Measurements from ENCODE around the gene KRT83.
A peak's percentile ranks its signal among the peaks of the same experiment; 100 is the strongest.

KRT83 gene

DNA sequence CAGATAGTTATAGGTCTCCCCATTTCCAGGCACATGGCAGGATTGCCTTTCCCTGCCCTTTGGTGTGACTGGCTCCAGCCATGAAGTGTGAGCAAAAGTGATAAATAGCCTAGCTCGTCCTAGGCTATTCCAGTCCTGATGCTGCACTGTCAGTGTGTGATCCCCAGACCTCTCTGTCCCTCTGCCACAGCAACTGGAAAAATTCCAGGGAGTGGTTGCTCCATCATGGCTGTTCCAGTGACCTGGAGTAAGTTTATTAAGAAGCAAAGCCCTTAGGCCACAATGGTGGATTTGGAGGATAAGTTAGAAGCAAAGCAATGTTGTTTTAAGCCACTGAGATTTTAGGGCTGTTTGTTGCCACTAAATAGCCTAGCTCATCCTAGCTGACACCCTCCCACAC lies 9.8 kb upstream of the KRT83 start:
- DNase-seq, result no peak

DNA sequence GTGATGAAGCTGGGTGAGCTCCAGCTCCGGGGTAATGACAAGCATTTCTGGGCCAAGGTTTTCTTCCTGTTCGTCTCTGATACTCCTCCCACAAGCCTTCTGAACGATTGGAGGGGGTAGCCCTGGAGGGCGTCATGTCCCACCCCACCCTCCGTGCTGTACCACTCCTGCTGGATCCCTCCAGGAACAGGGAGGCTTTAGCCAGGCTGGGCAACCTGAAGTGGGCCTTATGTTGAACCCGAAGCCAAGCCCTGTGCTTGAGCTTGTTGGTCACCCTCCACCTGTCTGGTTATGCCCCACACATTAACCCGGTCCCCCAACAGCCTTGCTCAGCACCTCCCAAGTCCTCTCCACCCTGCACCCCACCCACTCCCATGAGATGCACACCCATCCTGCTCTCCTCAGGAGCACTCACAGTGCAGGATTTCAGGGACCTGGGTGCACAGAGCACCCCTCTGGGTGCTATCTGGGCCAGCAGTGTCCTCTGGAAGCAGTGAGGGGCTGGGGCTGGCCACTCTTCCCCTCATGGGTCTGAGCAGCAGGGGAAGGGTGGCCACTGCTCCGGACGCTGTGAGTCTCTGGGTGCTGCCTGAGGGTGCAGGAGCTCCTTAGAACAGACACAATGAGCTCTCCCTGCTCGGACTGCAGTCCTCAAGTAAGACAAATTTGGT lies 6.8 kb upstream of the KRT83 start:
- DNase-seq, result no peak

DNA sequence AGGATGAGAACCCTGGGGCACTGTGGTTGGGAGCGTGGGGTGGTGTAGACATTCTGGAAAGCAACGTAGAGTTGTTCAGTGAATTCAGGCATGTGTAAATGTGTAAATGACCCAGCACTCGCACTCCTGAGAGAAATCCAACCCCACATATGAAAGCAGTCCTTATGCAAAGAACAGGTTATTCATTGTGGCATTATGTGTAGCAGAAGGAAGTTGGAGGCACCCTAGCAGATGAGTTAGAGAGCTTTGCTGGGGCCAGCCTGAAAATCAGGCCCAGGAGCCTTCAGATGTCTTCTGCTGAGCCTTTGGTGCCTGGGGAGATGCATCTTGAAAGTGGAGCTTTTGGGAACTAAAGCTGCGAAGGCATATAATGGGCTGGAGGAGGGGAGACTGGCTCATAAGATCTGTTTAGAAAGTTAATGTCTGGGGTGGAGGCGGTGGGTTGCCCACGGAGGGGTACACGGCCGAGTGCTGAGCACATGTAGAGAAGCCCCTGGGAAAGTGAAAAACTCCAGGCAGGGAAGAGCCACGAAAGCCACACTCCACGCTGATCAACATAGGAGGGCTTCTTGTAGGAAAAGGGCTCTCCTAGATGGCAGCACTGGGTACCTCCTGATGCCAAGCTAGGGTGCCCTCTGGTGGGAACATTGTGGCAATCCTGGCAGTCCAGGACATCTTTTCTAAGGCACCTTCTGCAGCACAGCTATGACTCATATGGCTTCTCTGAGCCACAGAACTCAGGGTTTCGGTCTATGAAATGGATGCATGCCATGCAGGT lies 6.0 kb upstream of the KRT83 start:
- DNase-seq, result peak; percentile 92 to 94 (median 92)

DNA sequence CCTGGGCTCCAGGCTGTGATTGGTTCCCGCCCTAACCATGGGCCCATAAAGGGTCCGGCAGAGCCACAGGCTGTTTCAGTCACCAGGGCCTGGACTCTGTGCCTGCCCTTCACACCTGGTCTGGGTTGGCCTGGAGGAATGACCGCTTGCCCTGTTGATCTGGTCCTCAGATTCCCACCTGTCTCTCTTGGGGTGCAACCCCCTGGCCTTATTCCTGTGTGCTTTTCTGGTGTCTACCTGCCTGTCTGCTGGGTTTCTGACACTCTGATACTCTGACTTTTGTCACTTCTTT lies 2.9 kb upstream of the KRT83 start:
- DNase-seq, result no peak

DNA sequence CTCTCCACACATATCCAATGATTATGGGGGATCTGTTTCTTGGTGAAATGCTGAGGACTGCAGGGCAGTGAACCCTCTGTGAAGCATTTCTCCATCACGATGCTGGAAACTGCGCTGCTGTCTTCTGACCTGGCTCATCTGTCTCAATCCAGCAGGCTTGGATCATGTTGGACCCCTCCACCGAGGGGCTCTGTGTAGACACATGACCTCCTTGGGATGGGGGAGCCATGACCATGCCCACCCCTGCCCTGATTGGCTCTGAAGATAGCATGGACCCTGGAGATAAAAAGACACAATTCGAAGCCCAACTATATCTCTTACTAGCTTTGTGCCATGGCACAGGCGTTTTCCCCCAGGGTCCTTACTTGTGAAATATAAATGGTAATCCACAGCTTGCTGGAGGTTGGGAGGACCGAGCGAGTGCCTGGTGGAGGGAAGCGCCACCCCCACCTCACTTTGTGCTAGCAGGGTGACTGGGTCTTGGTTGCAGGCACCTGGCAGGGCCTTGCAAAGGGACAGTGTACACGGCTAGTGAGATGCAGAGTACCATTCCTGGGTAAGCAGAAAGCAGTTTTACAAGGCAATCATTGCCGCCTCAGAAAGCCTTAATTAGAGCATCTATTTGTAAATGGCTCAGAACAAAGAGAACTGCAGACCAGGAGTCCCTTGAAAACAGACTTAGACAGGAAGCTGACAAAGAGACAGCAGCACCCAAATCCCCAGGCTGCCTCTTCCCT lies 2.4 kb upstream of the KRT83 start:
- DNase-seq, result no peak

DNA sequence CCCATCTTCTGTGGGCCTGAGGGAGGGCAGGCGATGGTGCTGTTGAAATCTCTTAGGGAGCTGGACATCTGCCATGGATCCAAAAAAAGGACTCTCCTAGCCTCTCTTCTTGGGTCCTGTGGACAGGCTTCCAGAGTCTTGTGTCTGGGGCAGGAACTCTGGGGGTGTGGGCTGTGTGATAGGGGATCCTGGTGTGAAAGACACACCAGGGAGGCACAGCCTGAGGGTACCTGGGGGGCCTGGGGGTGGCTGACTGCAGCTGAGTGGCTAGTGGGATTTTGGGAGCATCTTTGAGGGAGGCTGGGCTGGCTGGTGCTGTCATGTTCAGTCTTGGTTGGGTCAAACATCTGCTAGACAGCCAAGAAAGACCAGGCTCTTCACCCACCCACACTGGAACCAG lies 1.8 kb upstream of the KRT83 start:
- no peak for DNase-seq

DNA sequence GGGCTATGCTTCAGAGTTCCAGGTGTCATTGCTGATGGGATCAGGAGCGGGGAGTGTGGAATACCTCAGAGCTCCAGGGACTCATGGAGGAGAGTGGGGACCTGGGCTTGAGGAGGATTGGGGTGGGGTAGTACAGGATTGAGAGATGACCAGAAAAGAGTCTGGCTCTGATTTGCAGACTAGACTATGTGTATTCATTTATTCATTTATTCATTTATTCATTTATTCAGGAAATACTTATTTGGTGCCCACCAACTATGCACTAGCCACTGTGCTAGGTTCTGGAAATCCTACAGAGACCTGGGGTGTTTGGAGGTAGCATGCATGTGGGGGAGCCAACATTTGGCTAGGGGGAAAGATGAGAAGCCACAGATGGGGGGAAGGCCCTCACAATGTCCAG lies 871 bp upstream of the KRT83 start:
- no peak for DNase-seq

DNA sequence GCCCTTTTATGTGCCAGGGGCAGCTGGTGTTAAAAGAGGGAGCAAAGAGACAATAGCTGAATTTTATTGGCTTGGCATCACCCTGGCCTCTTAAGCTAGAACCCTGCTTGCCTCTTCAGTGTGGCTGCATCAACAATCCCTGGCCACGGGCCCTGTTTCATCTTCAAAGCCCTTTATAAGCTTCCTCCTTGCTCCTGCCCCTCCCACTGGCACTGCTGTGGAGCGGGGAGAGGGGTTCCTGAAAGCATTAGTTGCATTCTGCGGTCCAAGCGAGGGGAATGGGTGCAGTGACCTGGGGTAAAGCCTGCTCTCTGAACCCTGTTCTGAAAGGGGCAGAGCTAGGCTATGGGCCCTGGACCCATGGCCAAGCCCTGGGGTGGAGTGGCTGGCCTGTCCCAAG lies 220 bp upstream of the KRT83 start:
- peak in 1 of 3 donors; percentile 12 for DNase-seq

DNA sequence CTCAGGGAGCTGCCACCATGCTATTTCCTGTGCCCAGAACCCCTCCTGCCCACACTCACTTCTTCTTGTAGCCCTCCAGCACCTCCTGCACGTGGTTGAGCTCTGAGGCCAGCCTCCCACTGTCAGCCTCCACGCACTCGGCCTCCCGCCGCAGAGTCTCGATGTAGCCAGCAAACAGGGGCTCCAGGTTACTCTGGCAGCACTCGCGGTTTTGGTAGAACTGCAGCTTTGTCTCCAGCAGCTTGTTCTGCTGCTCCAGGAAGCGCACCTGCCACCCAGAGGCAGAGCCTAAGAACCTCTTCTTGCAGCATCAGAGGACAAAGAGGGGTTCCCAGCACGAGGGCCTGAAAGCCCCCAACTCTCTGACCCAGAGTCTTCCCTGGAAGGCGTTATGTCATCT lies 2.1 kb downstream of the KRT83 start:
- no peak for DNase-seq

DNA sequence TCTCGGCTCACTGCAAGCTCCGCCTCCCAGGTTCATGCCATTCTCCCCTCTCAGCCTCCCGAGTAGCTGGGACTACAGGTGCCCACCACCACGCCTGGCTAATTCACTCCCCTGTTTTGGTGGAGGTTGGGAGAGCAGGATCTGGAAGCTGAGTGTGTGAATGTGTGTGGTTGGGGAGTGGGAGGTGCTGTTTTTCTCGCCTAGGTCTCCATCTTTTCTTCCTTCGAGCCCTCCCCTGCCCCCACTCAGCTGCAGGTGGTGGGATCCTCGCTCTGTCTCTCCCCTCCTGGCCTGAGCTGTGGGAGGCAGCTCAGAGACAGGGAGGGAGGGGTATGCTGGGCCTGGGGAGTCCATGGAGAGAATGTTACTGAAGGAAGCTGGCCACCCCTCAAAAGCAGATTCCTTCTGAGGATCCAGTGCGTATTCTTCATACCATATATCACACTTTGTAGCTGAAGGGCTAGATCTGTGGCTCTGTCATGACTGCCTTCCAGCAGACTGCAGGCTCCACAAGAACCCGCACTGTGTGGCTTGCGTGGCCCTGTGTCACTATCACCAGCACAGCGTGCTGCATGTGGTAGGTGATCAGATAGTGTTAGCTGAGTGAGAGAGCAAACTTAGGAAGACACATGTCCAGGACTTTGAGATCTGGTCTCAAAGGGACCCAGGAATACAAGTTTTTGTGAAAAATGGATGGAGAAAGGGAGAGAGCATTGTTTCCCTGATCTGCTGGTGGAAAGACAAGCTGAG lies 2.8 kb downstream of the KRT83 start:
- no peak for DNase-seq

DNA sequence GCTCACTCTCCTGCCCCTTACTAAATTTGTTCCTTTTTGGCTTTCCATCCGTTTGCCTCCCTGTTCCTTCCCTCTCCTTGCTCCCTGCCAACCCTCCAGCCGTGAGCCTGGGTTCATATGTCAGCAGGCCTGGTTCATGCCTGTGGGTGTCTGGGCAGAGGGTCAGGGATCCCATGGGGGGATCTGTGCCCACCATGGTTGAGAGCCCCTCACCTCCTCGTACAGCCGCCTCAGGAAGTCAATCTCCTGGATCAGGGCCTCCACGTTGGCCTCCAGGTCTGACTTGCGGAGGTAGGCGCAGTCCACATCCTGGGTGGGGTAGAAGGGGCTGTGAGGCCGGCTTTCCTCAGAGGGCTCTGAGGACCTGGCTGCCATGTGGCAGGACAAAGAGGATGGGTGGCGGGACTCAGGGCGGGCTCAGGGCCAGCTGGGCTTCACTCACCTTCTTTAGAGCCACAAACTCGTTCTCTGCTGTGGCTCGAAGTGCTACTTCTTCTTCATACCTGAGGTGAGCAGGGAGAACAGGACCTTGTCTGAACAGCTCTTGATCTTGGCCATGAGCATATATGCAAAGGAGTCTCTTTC lies 3.6 kb downstream of the KRT83 start:
- no peak for DNase-seq

DNA sequence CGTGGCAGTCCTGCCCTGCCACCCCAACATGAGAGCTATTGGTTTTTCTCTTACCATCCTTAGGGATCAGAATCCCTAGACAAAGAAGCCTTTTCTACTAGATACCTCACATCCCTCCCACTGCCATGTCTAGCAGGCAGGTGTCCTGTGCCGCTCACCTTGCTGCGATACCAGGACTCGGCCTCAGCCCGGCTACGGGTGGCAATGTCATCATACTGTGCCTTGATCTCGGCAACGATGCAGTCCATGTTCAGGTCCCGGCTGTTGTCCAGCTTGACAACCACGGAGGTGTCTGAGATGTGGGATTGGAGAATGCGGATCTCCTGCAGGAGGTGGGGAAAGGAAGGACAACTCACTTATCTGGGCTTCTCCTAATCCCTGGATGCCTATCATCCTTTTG lies 4.5 kb downstream of the KRT83 start:
- DNase-seq, result no peak

DNA sequence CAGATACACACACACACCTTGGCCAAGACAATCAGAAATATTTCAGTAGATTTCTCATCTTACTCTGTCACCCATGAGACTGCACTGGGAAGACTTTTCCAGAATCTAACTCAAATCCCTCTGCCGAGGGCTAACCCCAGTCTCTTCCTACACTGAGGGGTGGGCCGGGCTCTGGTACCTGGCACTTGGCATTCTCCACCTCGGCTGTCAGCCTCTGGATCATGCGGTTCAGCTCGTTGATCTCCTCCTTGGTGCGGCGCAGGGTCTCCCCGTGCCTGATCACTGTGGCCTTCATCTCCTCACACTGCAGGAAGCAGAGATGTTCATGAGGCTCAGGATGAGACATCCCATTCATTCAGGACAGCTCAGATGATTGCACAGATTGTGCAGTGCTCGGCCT lies 4.9 kb downstream of the KRT83 start:
- no peak for DNase-seq

DNA sequence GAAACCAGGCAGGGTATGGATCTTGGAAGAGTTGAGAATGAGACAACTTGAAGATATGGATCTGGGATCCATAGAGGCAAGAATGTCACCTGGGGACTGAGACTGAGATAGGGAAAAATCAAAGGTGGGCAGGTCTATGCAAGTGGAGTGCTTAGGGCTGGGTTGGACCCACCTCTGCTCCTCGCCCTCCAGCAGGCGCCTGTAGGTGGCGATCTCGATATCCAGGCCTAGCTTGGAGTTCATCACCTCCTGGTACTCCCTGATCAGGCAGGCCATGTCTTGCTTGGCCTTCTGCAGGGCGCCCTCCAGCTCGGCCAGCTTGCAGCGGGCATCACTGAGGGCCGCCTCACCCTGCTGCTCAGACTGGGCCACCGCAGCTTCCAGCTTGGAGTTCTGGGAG lies 5.5 kb downstream of the KRT83 start:
- DNase-seq, result peak in 2 of 3 donors; percentile 22 to 37

DNA sequence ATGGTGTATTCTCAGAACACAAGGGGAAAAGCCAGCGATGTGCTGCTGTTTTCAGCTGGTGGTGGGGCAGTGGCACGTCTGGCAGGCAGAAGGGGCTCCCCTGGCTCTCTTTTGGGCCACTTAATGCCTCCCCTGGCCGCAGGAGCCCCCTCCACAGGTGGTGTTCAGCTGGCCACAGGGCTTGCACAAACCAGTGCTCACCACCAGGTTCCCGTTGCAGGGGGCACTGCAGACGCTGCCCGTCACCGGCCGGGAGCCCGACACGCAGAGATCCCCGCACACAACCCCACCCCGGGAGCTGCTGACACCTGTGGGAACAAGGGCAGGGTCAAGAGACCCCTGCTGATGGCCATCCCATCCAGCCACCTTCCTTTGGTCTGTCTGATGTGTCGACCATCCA lies 6.7 kb downstream of the KRT83 start:
- no peak for DNase-seq

DNA sequence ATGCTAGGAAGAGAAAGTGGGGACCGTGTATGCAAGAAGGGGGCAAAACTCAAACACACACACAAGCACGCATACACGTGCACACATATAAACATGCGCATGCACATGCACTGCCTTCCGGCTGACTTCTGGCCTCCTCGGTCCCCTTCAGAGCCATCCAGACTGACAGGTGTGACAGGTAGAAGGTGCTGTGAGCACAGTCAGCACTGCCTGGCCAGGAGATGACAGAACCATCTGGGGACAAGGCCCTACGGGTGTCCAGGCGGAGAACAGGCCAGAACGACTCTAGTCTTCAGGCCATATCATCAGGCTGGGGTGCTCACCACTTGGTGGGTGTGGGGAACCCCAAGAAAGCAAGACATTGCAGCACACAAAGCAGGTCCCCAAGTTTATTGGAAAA lies 7.3 kb downstream of the KRT83 start:
- DNase-seq, result no peak

DNA sequence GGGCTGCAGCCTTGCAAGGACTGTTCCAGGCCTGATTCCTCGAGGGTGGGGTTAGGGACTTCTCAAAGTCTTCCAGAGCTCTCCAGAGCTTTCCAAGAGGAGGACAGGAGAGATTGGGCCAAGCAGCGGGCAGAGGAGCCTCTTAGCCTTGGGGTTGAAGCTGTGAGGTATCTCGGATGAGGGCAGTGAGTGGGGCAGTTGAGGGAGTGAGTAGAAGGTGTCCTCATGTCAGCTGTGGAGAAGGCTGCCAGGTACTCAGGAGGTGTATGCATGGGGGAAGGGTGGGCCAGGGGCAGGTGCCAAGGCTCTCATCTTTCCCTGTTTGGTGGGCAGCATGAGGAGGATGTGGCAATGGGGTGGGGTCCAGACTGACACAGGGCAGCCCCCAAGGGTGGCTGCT lies 7.7 kb downstream of the KRT83 start:
- no peak for DNase-seq

DNA sequence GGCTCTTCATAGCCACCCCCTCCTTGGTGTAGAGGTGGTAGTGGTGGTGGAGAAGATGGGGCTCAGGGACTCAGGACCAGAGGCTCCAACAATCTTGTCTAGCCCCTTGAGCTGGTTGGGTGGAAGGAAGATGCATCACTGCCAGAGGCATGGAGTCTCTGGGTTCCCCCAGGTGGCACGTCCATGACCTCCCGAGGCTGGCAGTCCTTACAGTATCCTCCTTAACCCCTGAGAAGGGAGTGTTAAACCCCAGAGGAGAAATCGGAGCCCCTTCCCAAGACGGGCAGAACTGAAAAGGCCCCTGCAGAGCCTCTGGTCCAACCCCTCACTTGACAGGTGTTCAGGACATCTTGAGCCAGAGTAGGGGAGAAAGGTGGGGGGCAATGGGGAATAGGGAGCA lies 9.1 kb downstream of the KRT83 start:
- DNase-seq, result no peak

DNA sequence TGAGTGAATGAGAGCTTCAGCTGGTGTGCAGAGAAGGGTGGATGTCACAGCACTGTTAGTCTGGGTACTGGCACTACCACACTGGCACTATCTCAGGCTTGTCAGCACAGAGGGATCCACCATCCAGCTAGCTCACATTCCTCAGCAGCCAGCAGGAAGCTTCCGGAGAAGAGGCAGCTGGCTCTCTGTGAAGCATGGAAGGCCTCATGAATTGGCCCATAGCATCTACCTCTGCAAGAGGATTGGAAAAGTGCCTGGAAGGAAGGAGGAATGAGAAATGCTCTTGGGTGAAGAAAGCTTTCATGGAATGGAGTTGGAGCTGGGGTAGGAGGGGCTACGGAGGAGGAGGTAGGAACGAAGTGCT lies 9.9 kb downstream of the KRT83 start:
- no peak for DNase-seq

DNA sequence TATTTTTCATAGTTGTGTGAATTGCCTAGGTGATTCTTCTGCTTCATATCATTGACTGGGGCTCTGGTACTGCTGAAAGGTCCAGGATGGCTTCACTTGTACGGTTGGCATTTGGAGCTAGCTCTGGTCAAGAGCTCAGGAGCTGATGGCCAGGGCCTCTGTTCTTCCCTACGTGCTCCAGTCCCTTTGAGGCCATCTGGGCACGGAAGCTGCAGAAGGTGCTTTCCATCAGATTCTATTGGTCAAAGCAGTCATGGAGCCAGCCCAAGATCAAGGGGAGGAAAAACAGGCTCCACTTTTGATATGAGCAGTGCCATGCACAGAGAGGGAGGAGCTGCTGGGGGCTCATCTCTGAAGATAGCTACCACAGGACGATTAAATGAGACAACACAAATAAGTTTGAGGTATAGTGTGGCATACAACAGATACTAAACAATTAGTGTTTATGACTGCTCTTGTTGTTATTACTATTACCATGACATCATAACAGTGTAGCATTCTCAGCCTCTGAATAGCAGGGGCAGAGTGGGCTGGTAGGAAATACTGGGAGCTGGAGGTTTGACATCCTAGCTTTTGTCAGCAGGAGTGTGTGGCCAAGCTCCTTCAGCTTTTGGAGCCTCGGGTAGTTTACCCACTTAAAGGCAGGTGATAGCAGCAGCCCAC lies 10.4 kb downstream of the KRT83 start:
- no peak for DNase-seq

DNA sequence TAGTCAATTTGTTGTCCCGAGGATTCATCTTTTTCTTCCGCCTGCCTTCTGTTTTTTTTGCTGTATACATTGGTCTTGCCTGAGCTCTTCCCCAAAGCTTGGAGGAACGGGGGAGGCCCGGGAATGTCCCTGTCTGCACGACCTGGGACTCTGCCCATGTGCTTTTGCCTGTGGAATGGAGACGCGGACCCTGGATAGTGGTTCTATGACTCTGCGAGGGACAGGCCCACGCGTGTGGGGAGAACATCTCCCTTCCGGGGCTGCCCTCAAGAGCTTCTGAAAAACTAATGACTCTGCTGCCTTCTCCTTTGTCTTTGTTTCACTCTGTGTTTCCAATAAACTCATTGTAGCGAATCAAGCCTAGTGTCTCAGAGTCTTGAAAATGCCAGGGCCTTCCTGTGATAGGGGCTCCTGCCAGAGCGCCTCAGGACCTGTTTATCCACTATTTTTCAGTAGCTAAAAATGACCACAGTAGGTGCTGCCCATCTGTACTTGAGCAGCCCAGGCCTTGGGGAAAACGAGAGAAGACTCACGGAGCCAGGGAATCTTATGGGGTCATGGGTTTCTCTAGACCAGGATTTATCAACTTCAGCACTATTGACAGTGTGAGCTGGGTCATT lies 12.3 kb downstream of the KRT83 start:
- DNase-seq, result peak; percentile 33 to 69 (median 42)

Measured in suppressor macrophage treated with lipopolysaccharide for 1 hour (primary cell).